Activated CD8-positive, alpha-beta memory T cell treated with anti-CD3 and anti-CD28 coated beads for 36 hours (primary cell): ENCODE measurements around the gene RAB10. TPM values are rescaled to one million over a fixed set of nuclear protein-coding genes. Genes with fewer than 3 reads are reported as not detected.

Experiments used
- CTCF ChIA-PET: fragments of 350-600 bp; sonication (Branson Sonifier 250); formaldehyde crosslinking; loops from one replicate; lab custom pipeline; 2021; ENCODE audit warnings: antibody characterized with exemption; lab: Charles Lee
- POLR2A ChIA-PET: fragments of 350-600 bp; sonication (Branson Sonifier 250); formaldehyde crosslinking; loops from one replicate; lab custom pipeline; 2021; ENCODE audit warnings: antibody characterized with exemption; lab: Charles Lee
- total RNA-seq, 2 experiments: library from RNA; stranded (reverse); gene quantifications; one replicate each; pipeline ENCODE4 v1.2.3, GENCODE V29; 2021

Gene RAB10
- total RNA-seq, 2 experiments from 2014 or later = 150 to 152 TPM

DNA sequence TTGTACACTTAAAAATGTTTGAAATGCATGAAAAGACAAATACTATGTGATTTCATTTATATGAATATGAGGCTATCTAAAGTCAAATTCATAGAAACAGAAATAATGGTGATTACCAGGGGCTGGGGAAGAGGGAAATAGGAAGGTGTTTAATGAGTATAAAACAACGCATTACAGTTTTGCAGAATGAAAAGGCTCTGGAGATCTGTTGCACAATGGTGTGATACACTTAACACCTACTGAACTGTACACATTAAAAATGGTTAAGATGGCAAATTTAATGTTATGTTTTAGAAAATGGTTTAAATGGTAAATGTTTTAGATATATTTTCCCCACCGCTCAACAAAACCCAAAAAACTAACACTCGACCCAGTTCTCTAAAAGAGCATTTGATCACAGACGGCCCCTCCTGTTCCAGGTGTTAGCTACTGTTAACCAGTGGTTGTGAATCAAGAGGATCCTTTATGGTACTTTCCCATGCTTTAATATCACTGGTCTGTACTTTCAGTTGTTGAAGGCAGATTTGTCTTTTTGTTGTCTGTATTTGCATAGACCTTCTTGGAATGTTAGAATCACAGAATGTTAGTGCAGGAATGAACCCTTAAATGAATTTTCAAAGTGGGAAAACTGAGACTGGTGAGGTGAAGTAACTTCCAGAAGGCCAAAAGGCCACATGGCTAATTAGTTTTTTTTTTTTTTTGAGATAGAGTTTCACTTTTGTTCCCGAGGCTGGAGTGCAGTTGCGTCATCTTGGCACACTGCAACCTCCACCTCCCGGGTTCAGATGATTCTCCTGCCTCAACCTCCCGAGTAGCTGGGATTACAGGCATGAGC, 10.2 kb downstream of the RAB10 start:
- ChIA-PET CTCF (interaction anchor here (0.6 to 0.9 kb wide), 2 partner anchors 10 to 720 kb away, joined by 3 to 4 read pairs; no protein-coding TSS in a partner anchor), POLR2A (interaction anchor here (1.0 kb wide), 1 partner anchor 165 kb away, joined by 4 read pairs; the partner anchor contains the start of gene ASXL2)

DNA sequence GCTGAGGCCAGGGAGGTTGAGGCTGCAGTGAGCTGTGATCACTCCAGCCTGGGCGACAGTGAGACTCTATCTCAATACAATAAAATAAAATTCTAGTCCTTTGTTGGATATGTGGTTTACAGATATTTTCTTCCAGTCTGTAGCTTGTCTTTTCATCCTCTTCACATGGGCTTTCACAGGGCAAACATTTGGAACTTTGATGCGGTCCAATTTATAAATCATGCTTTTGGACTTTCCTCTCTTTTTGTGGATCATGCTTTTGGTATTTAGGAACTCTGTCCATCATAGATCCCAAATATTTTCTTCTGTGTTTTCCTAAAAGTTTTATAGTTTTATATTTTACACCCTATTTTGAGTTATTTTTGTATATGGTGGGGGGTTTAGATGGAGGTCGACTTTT, 14.9 kb downstream of the RAB10 start:
- ChIA-PET POLR2A (no interaction called here), CTCF (no interaction called here)

DNA sequence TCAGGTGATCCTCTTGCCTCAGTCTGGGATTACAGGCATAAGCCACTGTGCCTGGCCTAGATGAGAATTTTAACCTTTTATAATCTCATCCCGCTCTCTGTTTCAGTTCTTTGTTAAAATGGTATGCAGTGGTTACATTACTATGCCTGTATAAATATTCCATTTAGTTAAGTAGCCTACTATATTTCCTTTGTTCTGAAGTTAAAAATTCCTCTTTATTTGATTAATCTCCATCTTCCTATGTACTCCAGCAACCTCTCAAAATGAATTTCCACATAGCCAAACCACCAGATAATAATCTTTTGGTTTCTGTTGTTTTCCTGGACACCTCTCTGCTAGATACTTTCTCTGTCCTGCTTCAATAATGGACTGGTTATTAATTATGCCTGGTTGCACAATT, 15.8 kb downstream of the RAB10 start:
- POLR2A ChIA-PET = no interaction called here
- CTCF ChIA-PET = no interaction called here

DNA sequence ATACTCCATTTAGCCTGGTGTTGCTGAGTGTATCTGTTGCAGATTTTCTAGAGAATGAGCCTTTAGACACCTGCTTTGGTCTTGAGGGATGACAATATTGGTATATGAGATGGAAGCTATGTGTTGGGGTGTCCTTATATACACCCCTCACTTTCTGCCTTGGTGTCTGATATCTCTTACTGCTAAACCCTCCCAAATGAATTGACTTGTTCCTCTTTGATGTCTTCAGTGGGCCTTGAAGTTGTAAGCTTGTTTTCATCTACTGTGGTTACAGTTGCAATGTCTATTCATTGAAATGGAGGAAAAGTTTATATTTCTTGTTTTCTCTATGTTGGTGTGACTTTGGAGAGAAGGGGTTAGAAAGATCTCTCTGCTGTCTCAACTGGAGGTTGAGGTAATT, 18.9 kb downstream of the RAB10 start:
- CTCF ChIA-PET = interaction anchor here (0.7 kb wide), 2 partner anchors 11 to 130 kb away, joined by 3 read pairs; no protein-coding TSS in a partner anchor
- POLR2A ChIA-PET = interaction anchor here (0.7 to 1.0 kb wide), 2 partner anchors 20 kb away, joined by 3 to 4 read pairs; no protein-coding TSS in a partner anchor

DNA sequence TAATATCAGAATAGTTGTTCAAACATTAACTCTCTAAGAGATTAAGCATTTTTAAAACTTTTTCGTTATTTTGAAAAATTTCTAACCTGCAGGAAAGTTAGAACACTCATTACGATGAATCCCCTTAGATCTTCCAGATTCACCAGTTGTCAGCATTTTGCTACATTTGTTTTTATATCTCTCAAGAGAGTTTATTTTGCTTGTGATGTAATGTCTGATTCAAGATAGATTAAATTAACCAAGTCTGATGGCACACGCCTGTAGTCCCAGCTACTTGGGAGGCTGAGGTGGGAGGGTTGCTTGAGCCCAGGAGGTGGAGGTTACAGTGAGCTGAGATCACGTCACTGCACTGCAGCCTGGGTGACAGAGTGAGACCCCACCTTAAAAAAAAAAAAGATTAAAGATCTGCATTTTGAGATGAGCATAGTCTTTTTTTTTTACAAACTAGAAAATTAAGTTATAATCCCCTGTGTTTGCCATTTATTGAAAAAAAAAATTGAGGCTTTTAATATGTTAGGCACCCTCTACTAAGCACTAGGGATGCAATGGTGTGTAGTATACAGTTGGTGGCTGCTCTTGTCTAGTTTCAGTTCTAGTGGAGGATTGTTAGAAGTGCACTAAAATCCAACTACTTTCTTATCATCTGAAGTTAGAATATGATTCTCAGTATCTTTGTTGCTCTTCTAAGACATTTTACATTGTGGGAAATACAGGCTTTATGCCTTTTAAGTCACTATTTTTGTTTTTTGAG, 20.9 kb downstream of the RAB10 start:
- POLR2A ChIA-PET = no interaction called here
- CTCF ChIA-PET = no interaction called here

DNA sequence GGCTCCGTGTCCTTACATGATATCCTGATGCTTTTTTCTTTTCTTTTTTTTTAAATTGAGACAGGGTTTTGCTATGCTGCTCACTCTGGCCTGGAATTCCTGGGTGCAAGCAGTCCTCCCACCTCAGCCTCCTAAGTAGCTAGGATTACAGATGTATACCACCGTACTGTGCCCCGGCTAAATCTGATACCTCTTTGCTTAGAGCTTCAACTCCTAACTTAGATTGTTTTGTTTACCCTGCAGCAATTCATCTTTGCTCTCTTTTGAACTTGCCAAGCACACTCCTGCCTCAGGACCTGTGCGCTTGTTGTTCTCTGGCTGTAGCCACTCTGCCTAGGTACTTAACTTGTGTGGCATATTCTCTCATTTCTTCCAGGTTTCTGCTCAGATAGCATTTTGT, 24.5 kb downstream of the RAB10 start:
- CTCF ChIA-PET = no interaction called here
- POLR2A ChIA-PET = no interaction called here

DNA sequence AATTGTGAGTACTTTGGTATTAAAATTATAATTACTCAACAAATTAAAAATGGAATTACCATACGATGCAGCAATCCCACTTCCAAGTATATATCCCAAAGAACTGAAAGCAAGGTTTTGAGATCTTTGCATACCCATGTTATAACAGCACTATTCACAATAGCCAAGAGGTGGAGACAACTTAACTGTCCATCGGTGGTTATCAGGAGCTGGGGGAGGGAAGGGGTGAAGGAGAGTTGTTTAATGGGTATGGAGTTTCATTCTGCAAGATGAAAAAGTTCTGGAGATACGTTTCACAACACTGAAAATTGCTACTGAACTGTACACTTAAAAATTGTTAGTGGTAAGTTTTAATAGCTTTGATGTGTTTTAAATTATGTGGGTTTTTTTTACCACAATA, 25.7 kb downstream of the RAB10 start:
- CTCF ChIA-PET = interaction anchor here (1.5 kb wide), 1 partner anchor 41 kb away, joined by 3 read pairs; no protein-coding TSS in a partner anchor
- POLR2A ChIA-PET = no interaction called here

DNA sequence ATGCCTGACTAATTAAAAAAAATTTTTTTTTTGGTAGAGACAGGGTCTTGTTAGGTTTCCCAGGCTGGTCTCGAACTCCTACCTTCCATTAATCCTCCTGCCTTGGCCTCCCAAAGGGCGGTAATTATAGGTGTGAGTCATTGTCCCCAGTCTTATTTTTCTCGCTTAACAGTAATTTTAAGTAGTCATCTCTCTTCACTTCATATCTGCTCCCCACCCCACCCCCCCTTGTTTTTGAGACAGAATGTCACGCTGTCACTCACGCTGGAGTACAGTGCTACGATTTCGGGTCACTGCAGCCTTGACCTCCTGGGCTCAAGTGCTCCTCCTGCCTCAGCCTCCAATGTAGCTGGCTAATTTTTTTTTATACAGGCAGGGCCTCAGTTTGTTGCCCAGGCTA, 27.7 kb downstream of the RAB10 start:
- ChIA-PET POLR2A (interaction anchor here (0.5 kb wide), 1 partner anchor 33 kb away, joined by 3 read pairs; no protein-coding TSS in a partner anchor), CTCF (interaction anchor here (1.4 kb wide), 1 partner anchor 26 kb away, joined by 3 read pairs; no protein-coding TSS in a partner anchor)

DNA sequence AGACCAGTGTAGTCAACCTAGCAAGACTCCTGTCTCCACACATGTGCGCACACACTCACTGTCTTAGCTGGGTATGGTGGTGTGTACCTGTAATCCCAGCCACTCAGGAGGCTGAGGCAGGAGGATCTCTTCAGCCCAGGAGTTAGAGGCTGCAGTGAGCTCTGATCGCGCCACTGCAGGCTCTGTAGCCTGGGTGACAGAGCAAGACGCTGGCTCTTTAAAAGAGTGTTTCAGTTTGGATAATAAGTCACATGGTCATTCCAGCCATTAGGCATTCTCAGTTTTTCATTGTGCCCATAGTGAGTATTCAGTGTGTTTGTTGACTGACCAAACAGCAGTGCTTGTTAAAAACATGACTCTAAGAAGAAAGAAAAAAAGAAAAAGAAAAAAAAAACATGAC, 31.0 kb downstream of the RAB10 start:
- ChIA-PET CTCF (no interaction called here), POLR2A (no interaction called here)

DNA sequence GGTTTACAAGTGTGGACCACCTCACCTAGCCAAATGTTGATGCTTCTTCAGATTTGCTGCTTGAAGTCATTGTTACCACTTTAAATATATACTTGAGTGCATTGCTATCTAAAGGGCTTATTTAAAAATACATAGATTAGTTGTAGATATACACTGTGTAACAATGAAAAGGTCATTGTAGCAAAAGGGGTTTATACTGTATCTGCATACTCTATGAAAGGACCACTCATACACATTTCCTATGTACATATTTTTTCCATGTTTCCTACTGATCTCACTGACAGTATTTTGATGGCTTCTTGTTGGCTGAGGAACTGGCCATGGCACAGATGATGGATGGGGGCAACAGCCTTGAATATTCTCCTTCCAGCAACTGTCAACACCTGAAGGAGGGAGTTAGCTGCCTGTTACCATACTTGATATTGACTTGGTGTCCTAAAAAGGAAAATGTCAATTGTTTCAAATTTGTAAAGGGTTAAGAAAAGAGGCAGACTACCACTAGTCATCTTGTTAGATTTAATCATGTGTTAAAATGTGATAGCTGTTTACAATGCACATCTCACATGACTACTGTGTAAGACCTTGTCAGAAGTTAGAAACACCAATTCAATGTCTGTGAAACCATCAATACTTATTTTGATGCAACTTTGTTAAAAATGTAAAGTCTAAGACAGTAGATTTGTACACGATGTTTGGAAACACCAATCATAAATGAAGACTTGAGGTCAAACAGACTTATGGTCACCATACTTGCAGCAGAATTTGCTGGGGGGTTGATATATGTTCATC, 33.5 kb downstream of the RAB10 start:
- ChIA-PET CTCF (no interaction called here), POLR2A (interaction anchor here (0.6 to 2.3 kb wide), 2 partner anchors 15 to 33 kb away, joined by 7 to 14 read pairs; partner anchors contain the start of gene RAB10)

DNA sequence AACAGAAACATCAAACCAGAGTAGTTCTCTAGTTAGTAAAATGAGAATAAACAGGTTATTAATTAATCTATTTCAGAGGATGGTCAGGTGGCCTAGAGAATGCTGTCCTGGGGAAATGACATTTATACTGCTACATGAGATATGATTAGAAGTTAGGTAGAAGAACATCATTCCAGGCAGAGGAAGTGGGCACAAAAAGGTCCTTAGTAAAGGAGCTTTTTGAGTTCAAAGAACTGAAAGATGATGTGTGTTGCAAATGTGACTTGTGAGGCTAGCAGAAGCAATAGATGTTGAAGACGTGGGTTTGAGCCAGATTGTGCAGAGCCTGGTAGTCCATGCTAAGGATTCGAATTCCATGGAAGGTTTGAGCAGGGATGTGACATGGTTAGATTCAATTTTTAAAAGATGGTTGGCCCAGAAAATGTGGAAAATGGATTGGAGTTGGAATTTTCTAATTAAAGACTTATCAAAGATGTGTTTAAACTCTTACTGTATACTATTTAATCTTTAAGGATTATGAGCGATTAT, 34.2 kb downstream of the RAB10 start:
- ChIA-PET POLR2A (interaction anchor here (0.6 to 2.3 kb wide), 4 partner anchors 16 to 190 kb away, joined by 4 to 14 read pairs (median 6); partner anchors contain the start of genes ASXL2 and RAB10), CTCF (interaction anchor here (0.9 to 1.1 kb wide), 2 partner anchors 20 to 34 kb away, joined by 3 to 4 read pairs; partner anchors contain the start of gene RAB10)

DNA sequence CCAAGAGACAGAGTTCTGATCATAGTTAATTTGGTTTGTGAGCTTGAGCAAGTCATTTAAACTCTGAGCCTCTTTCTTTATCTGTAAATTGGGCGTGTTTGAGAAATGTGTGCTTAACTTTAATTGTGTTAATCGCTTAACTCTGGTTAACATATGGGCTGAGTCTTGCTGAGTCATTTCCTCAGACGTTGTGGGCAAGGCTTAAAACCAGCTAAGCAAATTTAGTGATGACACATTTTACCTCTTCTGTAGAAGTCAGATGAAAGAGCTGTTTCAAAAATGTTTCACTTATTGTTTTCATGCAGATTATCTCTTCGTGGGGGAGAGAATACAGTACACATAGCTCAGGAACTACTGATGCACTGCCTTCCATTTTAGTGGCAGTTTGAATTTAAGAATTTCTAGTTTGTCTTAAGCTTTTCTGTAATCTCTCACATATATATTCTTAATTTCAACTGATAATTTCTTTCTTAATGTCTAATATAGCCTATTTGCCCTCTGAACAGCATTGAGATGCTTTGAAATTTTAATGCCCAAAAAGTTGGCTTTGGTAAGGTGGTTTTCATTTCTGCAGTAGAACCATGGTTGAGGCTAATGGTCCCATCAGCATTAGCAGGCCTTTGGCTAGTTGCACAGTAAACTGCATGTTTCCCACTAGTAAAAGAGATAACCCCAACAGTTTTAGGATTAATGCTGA, 34.9 kb downstream of the RAB10 start:
- CTCF ChIA-PET = interaction anchor here (0.6 to 1.1 kb wide), 3 partner anchors 19 to 62 kb away, joined by 3 to 4 read pairs (median 3); partner anchors contain the start of gene RAB10
- POLR2A ChIA-PET = interaction anchor here (0.5 to 2.3 kb wide), 4 partner anchors 17 to 279 kb away, joined by 4 to 14 read pairs (median 5); partner anchors contain the start of genes ASXL2 and RAB10

DNA sequence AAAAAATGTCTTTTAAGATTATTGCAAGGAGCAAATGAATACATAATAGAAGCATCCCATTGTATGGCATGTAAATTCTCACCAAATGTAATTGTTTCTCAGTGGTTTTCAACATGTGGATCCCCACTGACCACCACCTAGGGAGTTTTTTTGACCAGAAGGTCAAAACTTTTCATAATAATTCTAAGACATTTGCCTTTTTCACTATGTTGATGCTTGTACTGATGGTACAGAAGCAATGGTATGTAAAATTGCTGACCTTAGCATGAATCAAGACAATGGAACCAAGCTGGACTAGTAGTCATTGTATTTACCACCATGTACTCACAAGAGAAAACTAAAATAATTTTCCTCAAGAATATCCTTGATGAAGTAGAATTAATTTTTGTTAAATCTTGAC, 36.8 kb downstream of the RAB10 start:
- ChIA-PET POLR2A (no interaction called here), CTCF (interaction anchor here (0.6 kb wide), 1 partner anchor 364 kb away, joined by 3 read pairs; no protein-coding TSS in a partner anchor)

DNA sequence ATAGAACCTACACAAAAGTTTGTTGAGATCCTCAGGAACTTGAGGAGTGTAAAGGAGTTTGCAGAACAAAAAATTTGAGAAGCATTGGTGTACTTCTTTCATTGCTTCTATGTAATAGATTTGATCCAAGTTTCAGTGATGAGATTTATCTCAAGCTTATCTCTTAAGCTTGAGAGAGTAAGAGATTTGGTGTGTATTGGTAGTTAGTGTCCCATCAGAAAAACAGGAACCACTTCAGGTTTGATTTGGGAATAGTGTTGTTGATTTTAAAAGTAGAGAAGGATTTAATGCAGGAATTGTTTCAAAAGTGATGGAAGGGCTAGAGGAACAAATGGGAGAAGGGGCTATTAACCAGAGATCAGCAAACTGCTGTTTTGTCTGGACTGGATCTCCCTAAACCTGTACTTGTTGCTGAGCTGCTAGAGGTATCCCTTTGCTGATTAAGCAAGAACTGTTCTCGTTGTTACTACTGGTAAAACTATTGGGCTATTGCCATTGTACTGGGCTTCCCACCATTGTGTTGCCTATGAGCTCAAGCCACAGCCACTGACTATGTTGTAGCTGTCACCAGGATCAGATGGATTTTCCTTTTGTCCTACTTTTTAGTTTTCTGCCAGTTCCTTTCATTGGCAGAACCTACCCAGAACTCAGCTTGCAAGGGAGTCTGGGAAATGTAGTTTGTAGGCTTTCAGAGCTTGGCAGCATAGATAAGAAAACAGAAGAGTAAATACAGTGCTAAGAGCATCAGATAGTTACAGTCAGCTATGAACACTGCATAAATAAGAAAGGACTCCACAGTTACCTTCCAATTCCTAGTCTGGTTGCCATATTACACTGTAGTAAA, 39.3 kb downstream of the RAB10 start:
- ChIA-PET POLR2A (interaction anchor here (0.6 kb wide), 1 partner anchor 12 kb away, joined by 3 read pairs; no protein-coding TSS in a partner anchor), CTCF (no interaction called here)

DNA sequence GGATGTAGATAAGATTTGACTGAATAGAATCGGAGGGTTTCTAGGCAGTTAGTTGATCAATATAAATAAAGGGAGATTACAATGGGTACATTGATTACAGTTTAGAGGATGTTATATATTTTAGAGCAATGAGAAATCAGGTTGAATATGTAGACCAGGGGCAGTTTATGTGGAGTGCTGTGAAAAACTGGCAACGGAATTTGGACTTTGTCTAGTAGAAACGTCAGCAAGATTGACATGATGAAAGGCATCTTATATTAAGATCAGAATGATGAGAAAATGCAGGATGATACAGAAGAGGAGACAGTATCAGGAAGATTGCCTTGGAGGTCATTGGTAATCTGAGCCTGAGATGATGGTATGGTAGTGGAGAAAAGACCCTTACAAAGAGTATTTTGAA, 39.9 kb downstream of the RAB10 start:
- POLR2A ChIA-PET = interaction anchor here (0.6 kb wide), 1 partner anchor 12 kb away, joined by 3 read pairs; no protein-coding TSS in a partner anchor
- CTCF ChIA-PET = no interaction called here

DNA sequence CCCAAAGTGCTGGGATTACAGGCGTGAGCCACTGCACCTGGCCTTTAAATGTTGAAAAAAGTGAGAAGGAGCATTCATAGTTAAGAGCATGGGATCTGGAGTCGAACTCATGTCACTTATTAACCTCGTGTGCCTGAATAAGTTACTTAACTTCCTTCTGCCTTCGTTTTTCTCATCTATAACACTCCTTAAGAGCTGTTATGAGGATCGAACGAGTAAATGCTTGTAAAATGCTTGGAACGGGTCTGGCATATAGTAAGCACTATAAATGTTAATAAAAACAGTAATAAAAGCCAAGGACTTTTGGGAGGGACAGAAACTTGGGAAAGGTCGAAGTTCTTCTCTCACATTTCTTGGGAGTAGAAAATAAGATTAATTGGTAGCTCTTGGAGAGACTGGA, 40.8 kb downstream of the RAB10 start:
- ChIA-PET CTCF (no interaction called here), POLR2A (no interaction called here)

DNA sequence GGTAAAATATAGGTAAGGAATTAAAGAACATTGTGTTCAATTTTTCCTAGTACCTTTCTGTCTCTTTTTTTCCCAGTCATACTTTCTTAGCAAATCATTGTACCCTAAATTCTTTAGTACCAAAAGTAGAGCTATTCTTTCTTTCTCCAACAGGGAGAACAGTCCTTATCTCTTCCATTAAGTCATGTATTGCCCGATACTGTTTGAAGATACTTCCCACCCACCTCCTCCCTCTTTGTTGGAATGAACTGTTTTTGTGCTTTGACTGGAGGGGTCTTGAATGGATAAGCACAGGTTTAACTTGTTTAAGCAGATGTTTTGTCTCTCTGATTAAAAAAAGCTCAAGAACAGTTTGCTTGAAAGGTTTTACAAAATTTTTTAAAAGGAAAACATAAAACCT, 41.3 kb downstream of the RAB10 start:
- ChIA-PET POLR2A (interaction anchor here (0.6 kb wide), 1 partner anchor 231 kb away, joined by 3 read pairs; no protein-coding TSS in a partner anchor), CTCF (no interaction called here)
